IPS-20b (cell line): Measurements from ENCODE around the gene NDUFB5.
"Not testable (repeated sequence)": the region's sequence is repeated elsewhere in the genome, so short reads cannot be mapped to it uniquely, and the experiment has no call there.

Source experiments
- H3K27ac ChIP-seq: one replicate; pipeline ENCODE4 v1.5.1; 2013; ENCODE audit warnings: low read length
- H3K27me3 ChIP-seq: 2 replicates; pipeline ENCODE4 v1.6.1; 2013; ENCODE audit warnings: mild to moderate bottlenecking, low read length, inconsistent platforms; ENCODE audit not compliant: insufficient read depth
- H3K36me3 ChIP-seq: 2 replicates; pipeline ENCODE4 v1.6.1; 2013; ENCODE audit warnings: low read depth, mild to moderate bottlenecking, inconsistent platforms, low read length, moderate library complexity; ENCODE audit not compliant: insufficient read depth
- H3K4me1 ChIP-seq: 2 replicates; pipeline ENCODE4 v1.6.1; 2013; ENCODE audit warnings: mild to moderate bottlenecking, control low read depth, inconsistent platforms, low read length, moderate library complexity; ENCODE audit not compliant: insufficient read depth
- H3K4me3 ChIP-seq: 2 replicates; pipeline ENCODE4 v1.5.1; 2013; ENCODE audit warnings: mild to moderate bottlenecking, low read length, inconsistent platforms
- H3K9ac ChIP-seq: 2 replicates; pipeline ENCODE4 v1.6.1; 2013; ENCODE audit warnings: low read depth, mild to moderate bottlenecking, inconsistent platforms, low read length, moderate library complexity
- H3K9me3 ChIP-seq: 2 replicates; pipeline ENCODE4 v1.6.1; 2013; ENCODE audit warnings: mild to moderate bottlenecking, low read depth, low read length, inconsistent platforms; ENCODE audit not compliant: insufficient read depth

NDUFB5 gene

GRCh38 chr3:179642871-179643270 lies 38.3 kb downstream of the NDUFB5 start:
- no peaks in the 10 kb centered on the region for H3K36me3 ChIP-seq
- no peak overlapping the region for H3K4me3 ChIP-seq
- H3K27me3 ChIP-seq: no peaks in the 10 kb centered on the region
- H3K9ac ChIP-seq: no peak overlapping the region
- peaks cover 3% of the 10 kb centered on the region; the same call in 1 of the 2 replicates for H3K4me1 ChIP-seq
- H3K27ac ChIP-seq: no peak overlapping the region
- H3K9me3 ChIP-seq: no peaks in the 10 kb centered on the region

- not testable (repeated sequence) for H3K9me3 ChIP-seq, H3K4me1 ChIP-seq, H3K27me3 ChIP-seq, H3K4me3 ChIP-seq, H3K27ac ChIP-seq, H3K36me3 ChIP-seq, H3K9ac ChIP-seq
Measured at GRCh38 chr3:179643837-179644236, 39.2 kb downstream of the NDUFB5 start.

- Histone ChIP-seq H3K4me1 (peaks cover 3% of the 10 kb centered on the region; the same call in 1 of the 2 replicates), H3K36me3 (no peaks in the 10 kb centered on the region), H3K27ac (no peak overlapping the region), H3K4me3 (no peak overlapping the region), H3K27me3 (no peaks in the 10 kb centered on the region), H3K9me3 (no peaks in the 10 kb centered on the region), H3K9ac (no peak overlapping the region)
Measured at GRCh38 chr3:179646177-179646576, 41.6 kb downstream of the NDUFB5 start.

- Histone ChIP-seq H3K4me1 (peaks cover 12% of the 10 kb centered on the region), H3K9me3 (no peaks in the 10 kb centered on the region), H3K4me3 (peak overlapping the region; percentile 73), H3K27ac (no peak overlapping the region), H3K36me3 (no peaks in the 10 kb centered on the region), H3K9ac (peak overlapping the region; percentile 80; the same call in 1 of the 2 replicates), H3K27me3 (peaks cover 5% of the 10 kb centered on the region; the same call in 1 of the 2 replicates)
Measured at GRCh38 chr3:179651687-179652446, 47.3 kb downstream of the NDUFB5 start.

GRCh38 chr3:179652447-179653095 lies 48.0 kb downstream of the NDUFB5 start, which contains the start of gene USP13:
Gene USP13, plus strand, starts transcription at chr3:179653040. Its CDS starts 186 bp downstream, at chr3:179653226.
- H3K4me1 ChIP-seq: peaks cover 12% of the 10 kb centered on the region
- H3K27me3 ChIP-seq: peaks cover 5% of the 10 kb centered on the region; the same call in 1 of the 2 replicates
- no peak within 1 kb of the TSS for H3K27ac ChIP-seq
- H3K9ac ChIP-seq: peak within 1 kb of the TSS; percentile 88; the same call in 1 of the 2 replicates
- H3K36me3 ChIP-seq: no peaks in the 10 kb centered on the region
- H3K9me3 ChIP-seq: no peaks in the 10 kb centered on the region
- peak within 1 kb of the TSS; percentile 90 for H3K4me3 ChIP-seq

GRCh38 chr3:179653096-179653797 lies 48.7 kb downstream of the NDUFB5 start:
- Histone ChIP-seq H3K36me3 (no peaks in the 10 kb centered on the region), H3K9me3 (no peaks in the 10 kb centered on the region), H3K27me3 (peaks cover 5% of the 10 kb centered on the region; the same call in 1 of the 2 replicates), H3K4me1 (peaks cover 13% of the 10 kb centered on the region), H3K9ac (peak overlapping the region; percentile 88; the same call in 1 of the 2 replicates), H3K4me3 (peak overlapping the region; percentile 90), H3K27ac (no peak overlapping the region)

- H3K27ac ChIP-seq: no peak overlapping the region
- H3K9me3 ChIP-seq: no peaks in the 10 kb centered on the region
- no peaks in the 10 kb centered on the region for H3K36me3 ChIP-seq
- no peak overlapping the region for H3K9ac ChIP-seq
- peaks cover 15% of the 10 kb centered on the region for H3K4me1 ChIP-seq
- H3K27me3 ChIP-seq: peaks cover 5% of the 10 kb centered on the region; the same call in 1 of the 2 replicates
- H3K4me3 ChIP-seq: 0 out of 2 replicates have a peak overlapping the region, but pooled peaks have one; percentile 90
Measured at GRCh38 chr3:179655236-179655635, 50.6 kb downstream of the NDUFB5 start.

- Histone ChIP-seq H3K4me1 (peaks cover 14% of the 10 kb centered on the region; the same call in 1 of the 2 replicates), H3K4me3 (no peak overlapping the region), H3K9me3 (no peaks in the 10 kb centered on the region), H3K36me3 (no peaks in the 10 kb centered on the region), H3K9ac (no peak overlapping the region), H3K27ac (no peak overlapping the region), H3K27me3 (no peaks in the 10 kb centered on the region)
Measured at GRCh38 chr3:179658606-179659005, 54.0 kb downstream of the NDUFB5 start.

- Histone ChIP-seq H3K9me3 (no peaks in the 10 kb centered on the region), H3K27ac (no peak overlapping the region), H3K36me3 (no peaks in the 10 kb centered on the region), H3K4me1 (0 out of 2 replicates have a peak, but pooled peaks cover 7% of the 10 kb centered on the region), H3K27me3 (no peaks in the 10 kb centered on the region), H3K9ac (no peak overlapping the region), H3K4me3 (no peak overlapping the region)
Measured at GRCh38 chr3:179660872-179661271, 56.3 kb downstream of the NDUFB5 start.

- Histone ChIP-seq H3K4me3 (no peak overlapping the region), H3K4me1 (peaks cover 15% of the 10 kb centered on the region; the same call in 1 of the 2 replicates), H3K27ac (no peak overlapping the region), H3K9me3 (no peaks in the 10 kb centered on the region), H3K9ac (no peak overlapping the region), H3K36me3 (no peaks in the 10 kb centered on the region), H3K27me3 (no peaks in the 10 kb centered on the region)
Measured at GRCh38 chr3:179661777-179662176, 57.2 kb downstream of the NDUFB5 start.

- no peaks in the 10 kb centered on the region for H3K27me3 ChIP-seq
- no peaks in the 10 kb centered on the region for H3K9me3 ChIP-seq
- H3K36me3 ChIP-seq: no peaks in the 10 kb centered on the region
- no peak overlapping the region for H3K4me3 ChIP-seq
- no peak overlapping the region for H3K27ac ChIP-seq
- H3K4me1 ChIP-seq: peaks cover 18% of the 10 kb centered on the region; the same call in 1 of the 2 replicates
- H3K9ac ChIP-seq: no peak overlapping the region
Measured at GRCh38 chr3:179663093-179663492, 58.5 kb downstream of the NDUFB5 start.
